GM18517 (cell line): ENCODE results near the gene TMEM131.
"Not testable (repeated sequence)": the region's sequence is repeated elsewhere in the genome, so short reads cannot be mapped to it uniquely, and the experiment has no call there.

ENCODE experiments used
- ATAC-seq: cut with Tn5 transposase; IDR thresholded peaks from one replicate; pipeline ENCODE4 v1.9.1; 2021; ENCODE audit warnings: mild to moderate bottlenecking, moderate library complexity; ENCODE audit not compliant: unreplicated experiment

The TMEM131 gene

DNA sequence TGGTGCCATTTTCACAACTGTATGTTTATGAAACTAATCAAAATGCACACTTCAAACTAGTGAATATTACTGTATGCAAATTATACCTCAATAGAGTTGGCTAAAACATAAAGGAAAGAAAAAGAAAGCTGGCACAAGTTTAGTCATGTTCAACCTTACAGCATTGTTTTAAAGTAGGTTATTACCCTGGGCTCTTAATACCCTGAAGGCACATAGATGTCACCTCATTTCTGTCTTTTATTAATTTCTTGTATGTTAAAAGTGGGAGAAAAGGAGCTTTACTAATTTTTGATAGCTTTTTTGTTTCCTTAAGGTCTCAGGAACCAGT, 32.7 kb downstream of the TMEM131 start:
- ATAC-seq: no peak

DNA sequence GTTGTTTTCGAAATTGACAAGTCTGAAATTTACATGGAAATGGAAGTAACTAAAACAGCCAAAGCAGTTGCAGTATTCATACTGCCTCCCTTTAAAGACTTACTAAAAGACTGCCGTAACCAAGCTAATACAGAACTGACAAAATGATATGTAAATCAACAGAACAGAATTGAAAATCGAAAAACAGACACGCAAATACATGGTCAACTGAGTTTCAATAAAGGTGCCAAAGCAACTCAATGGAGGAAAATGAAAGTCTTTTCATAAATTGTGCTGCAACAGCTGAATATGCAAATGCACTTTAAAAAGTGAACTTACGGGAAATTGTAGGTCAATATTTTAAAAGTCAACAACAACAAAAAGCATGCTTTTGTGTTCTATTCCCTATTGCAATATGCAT, 34.2 kb downstream of the TMEM131 start:
- peak; percentile 57 for ATAC-seq

DNA sequence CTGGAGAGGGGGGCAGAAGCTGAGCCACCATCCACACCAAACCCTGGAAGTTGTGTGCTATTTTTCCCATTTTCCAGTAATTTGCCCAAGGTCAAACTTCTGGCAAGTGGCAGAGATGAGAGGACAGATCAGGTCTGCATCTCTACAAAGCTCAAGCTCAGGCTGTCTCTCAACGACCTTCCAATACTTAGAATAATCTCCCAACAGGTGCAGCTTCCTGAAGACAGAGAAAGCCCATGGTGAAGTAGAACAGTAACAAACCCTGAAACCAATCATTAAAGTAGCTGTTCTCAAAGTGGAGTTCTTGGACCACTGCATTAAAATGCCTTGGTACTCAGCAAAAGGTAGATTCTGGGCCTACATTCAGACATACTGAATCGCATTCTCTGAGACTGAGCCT, 37.6 kb downstream of the TMEM131 start:
- ATAC-seq: no peak

DNA sequence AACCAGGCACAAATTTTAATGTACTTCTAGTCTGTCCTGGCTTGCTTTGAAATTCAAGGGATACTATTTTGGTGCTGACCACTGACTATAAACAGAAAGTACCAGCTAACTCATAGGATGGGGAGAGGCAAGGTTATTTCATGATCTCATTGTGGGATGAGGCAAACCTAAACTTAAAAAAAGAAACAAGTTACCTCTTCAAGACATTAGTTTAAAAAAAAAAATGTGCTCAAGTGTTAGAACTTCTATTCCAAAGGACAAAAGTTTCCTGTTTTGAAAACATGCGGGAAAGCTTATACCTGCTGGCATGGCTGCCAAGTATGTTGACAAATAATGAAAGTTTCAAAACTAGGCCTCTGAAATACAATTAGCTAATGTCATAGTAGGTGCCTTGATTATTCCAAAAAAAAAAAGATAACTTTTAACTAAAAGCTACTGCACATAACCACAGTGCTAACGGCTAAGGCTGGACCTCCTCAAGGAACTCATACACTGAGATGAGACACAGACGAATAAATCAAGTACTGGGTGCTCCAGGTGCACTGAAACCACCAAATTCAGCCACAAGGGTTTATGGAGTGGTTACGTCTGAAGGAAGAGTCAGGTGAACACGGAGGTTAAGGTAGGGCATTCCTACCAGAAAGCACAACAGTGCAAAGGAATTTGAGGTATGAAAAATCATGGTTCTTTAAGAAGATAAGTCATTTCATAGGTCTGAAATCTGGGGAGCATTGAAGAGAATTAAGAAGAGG, 38.1 kb downstream of the TMEM131 start:
- ATAC-seq: no peak

DNA sequence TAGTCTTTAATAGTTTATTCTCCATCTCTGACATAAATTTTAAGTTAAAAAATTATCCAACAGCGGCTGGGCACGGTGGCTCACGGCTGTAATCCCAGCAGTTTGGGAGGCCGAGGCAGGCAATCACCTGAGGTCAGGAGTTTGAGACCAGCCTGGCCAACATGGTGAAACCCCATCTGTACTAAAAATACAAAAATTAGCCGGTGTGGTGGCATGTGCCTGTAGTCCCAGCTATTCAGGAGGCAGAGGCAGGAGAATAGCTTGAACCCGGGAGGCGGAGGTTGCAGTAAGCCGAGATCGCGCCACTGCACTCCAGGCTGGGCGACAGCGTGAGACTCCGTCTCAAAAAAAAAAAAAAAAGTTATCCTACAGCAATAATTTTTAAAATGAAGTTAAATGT, 39.0 kb downstream of the TMEM131 start:
- not testable (repeated sequence) for ATAC-seq

DNA sequence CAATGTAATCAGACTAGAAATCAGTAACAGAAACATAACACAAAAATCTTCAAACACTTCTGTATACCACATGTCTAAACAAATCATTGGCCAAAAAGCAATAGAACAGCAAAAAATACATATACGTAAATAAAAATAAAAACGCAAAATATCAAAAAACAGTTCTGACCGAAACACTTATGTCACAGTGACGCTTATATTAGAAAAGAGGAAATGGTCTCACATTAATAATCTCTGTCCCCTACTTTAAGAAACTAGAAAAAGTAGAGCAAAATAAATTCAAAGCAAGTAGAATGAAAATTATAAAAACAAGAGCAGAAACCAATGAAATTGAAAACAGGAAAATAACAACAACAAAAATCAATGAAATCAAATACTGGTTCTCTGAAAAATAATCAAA, 41.9 kb downstream of the TMEM131 start:
- no peak for ATAC-seq

DNA sequence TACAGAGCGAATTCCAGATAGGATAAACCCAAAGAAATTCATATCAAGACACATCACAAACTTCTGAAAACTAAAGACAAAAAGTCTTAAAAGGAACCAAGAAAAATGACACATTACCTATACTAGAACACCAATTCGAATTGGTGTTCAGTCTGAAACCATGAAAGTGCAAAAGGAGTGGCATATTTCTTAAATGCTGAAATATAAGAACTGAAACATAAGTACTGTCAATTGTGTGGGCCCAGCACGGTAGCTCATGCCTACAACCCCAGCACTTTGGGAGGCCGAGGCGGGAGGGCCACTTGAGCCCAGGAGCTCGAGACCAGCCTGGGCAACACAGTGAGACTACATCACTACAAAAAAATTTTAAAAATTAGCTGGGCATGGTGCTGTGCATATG, 43.4 kb downstream of the TMEM131 start:
- ATAC-seq: no peak

DNA sequence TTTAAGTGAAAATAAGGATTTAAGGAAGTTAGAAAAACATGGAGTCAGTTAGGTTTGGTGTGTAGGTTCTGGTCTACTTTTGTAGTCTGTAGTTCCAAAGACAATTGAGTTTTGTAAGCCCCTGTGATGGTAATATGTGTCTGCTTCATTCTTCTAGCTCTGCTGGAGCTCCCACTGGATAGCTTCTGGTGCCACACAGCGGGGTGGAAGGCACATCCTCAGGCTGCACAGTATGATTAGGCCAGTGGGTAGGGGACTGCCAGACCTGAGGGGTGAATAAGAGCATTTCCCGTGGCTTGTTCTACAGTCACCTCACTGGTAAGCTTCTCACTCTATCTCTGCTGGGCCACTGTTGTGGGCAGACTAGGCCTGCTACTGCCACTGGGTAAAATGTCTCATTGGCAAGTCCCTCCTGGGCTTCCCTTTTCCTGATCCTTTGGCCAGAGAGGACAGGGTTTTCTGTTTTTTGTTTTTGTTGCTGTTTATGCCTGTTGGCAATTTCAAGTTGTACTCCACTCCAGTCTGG, 44.5 kb downstream of the TMEM131 start:
- no peak for ATAC-seq

DNA sequence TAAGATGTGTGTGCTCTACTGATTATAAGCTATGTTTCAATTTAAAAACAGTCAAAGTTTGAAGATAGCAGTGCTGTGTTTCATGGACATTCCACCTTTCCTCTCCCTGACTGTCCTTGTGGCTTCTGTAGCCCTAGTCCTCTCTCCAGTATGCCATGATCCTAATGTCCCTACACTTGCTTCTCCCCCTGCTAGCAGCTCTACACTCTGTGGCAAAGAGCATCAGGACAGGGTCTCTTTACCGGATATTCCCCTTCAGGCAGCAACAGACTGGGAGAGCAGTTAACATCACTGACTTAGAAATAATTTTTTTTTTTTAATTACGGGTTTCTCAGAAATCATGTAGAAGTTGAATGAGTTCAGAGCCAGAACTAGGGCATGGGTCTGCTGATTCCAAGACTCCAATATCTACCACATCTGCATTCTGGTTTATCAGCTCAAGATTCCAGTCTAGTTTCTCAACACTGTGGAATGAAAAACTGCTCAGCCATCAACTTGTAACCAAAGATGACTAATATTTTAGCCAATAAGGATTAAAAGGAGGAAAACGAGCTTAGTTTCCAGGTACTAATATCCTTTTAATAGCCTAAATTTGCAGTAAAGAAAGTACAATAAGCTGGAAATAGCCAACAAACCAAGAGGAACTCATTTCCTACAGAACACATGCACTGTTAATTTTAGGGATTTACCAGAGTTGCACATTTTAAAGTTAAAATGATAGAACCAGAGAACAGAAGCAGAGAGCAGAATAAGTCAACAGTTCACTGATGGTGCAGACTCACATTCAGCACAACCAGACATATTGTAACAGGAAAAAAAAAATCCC, 45.2 kb downstream of the TMEM131 start:
- ATAC-seq: no peak

DNA sequence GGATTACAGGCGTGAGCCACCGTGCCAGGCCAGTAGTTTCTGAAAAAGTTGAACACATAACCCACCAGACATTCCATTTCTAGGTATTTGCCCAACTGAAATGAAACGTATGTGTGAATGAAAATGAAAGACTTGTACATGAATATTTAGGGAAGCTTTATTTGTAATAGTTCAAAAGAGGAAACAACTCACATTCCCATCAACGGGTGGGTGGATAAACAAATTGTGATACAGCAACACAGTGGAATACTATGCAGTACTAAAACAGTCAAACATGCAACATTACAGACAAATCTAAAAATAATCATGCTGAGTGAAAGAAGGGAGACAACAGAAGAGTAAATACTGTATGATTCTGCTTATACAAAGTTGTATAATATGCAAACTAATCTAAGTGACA, 46.8 kb downstream of the TMEM131 start:
- no peak for ATAC-seq

DNA sequence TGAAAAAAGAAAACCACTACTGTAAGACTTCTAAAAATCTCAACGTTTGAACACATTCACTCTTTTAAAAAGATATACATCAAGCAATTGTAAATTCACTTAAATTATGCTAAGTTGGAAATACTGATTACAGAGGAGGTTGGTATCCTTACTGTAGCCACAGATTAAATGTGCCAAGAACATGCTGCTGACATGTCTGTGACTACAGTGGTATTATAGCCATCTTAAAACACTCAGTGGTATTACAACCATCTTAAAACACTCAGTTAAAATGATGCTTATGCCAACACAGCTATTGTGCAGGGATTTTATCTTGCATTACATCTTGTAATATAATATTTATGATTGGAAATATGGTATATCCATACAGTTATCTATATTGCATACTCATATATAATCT, 50.0 kb downstream of the TMEM131 start:
- no peak for ATAC-seq

DNA sequence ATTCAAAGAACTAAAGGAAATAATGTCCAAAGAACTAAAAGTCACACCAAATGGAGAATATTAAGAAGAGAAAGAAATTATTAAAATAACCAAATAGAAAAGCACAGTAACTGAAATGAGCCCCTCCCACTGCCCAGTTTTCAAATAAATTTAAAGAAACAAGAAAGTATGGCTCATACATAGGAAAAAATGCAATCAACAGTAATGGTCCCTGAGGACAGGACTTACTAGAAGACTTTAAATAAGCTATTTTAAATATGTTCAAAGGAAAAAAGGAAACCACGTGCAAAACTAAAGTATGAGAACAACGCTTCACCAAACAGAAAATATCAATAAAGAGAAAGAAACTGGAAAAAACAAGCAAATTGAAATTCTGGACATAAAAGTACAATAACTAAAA, 58.9 kb downstream of the TMEM131 start:
- ATAC-seq: no peak

DNA sequence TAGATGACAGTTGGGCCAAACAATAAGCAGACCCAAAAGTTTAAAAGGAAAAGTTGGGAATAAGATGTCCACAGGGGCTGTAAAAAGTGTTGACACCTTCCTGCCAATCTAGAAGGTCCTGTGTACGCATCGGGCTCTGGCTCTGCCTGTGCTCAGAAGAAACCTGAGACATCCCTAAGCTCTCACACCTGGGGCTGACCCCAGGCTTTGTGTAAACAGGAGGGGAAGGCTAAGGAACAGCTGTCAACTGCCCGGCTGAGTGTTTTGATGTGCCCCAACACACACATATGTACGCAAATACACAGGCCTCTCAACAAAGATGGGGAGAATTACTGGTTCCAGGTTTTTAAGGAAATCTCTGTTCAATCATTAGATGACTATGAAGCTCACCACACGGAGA, 59.5 kb downstream of the TMEM131 start:
- ATAC-seq: peak; percentile 50

DNA sequence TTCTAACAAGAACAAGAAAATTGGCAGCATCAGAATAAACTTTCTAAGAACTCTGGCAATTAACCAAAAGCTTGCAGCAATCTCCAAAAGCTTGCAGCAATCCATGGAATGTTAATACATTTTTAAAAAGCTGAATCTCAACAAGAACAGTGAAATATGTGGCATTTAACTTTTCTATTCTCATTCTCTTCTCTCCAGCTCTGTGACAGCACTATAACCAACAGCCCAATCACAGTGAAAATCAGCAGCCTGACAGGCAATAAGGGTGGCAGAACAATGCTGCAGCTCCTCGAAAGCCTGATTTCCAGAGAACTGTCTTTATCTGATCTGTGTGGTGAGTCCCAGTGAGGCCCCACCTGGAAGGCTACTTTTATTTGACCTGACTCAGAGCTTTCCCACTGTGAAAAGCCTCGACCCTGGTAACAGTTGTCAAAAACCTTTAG, 60.0 kb downstream of the TMEM131 start:
- ATAC-seq: peak; percentile 9

DNA sequence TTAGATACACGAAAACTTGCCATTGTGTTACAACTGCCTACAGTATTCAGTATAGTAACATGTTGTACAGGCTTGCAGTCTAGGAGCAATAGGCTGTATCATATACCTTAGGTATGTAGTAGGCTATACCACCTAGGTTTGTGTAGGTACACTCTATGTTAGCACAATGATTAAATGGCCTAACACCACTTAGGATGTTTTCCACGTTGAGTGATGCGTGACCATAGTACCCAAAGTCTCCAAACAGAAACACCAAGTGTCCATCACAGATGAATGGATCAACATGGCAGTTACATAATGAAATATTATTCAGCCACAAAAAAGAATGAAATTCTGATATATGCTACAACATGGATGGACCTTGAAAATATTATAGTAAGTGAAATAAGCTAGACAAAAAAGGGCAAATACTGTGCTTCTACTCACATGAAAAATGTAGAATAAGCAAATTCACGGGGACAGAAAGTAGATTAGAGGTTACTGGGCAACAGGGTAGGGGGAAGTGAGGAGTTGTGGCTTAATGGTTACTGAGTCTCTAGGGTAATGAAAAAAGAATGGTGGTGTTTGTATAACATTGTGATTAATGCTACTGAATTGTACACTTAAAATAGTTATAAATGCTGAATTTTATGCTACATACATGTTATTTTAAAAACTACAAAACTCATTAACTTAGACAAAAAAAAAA, 62.6 kb downstream of the TMEM131 start:
- peak; percentile 48 for ATAC-seq

DNA sequence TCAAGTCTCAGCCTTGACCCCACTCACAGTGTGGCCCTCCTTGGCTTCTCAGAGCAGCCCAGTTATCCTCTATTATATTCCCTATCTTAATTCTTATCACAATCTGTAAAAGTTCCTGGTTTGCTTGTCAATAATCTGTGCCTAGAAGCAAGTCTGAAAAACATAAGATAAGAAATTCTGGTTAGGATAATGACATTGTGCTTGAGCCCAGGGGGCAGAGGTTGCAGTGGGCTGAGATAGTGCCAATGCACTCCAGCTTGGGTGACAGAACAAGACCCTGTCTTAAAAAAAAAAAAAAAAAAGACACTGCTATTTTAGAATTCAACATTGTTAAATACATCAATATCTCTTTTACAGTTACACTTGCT, 63.9 kb downstream of the TMEM131 start:
- no peak for ATAC-seq

DNA sequence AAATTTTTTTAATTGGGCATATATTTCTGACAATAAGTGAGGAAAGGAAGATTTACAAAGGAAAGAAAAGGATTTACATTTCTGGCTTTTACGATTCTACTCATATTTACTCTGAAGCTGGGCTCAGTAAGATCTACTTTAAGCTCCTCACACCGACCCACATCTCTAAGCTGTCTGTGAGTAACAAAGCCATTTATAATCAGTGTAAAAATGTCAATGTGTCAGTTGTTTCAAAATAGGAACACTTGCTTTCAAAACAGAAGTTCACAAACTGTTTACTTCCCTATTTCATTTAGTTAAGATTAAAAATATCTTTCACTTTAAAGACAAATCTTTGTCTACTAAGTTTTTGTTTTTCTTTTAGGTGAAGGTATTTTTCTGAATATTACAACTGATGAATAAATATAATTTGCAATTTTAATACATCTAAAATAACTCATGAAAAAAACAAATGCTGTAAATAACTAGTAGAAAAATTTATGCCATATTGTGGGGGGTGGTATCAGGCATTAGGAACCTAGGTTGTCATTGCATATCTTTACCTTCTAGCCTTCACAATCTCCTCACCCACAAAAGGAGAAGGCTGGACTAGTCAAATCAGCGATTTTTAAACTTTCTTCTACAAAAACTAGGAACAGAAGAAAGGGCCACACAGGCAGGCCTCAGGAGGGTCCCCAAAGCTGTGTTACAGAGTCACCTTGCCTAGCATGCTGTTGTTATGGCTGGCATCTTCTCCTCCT, 64.5 kb downstream of the TMEM131 start:
- peak; percentile 42 for ATAC-seq

DNA sequence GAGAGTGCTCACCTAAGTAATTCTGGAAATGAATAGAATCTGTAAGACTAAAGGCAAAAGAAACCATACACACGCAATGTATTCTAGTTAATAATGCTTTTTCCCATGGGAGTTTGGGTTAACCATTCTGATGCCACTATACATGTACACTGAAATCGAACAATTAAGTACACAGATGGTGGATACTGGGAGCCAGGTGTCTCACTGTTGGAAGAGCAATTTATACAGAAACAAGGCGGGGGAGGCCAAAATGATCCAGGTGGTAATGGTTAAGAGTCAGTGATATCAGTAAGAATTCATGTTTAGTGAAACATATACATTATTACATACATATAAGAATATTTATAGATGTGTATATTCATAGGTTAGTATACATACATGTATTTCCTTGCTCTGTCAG, 67.2 kb downstream of the TMEM131 start:
- no peak for ATAC-seq

DNA sequence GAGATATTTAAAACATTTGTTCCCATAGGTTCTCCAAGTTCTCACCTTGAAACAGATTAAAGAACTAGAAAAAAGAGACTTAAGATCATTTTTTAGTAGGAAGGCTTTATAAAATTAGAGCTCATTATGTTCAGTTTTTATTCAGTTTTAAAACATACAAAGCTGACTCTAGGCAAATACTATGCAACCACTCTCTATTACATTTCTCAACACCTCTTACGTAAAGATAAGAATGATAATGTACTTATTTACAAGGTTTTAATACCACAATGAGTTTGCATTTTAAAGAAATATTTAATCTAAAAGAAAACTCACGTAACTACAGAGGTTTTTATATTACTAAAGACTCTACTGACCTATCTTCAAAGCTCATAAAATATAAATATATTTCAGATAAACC, 68.8 kb downstream of the TMEM131 start:
- ATAC-seq: no peak

DNA sequence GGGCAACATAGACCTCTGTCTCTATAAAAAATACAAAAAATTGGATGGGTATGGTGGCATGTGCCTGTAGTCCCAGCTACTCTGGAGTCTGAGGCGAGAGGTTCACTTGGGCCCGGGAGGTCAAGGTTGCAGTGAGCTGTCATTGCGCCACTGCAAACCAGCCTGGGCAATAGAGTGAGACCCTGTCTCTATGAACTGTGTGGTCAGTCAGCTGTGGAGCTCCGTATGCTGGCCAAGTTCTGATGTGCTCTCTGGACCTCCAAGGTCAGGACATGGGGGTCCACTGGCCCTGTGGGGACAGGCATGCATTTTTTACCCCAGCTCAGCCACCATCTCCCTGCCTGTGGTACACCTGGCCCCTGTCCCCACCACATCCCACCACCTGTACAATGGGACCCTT, 71.6 kb downstream of the TMEM131 start:
- ATAC-seq: no peak

DNA sequence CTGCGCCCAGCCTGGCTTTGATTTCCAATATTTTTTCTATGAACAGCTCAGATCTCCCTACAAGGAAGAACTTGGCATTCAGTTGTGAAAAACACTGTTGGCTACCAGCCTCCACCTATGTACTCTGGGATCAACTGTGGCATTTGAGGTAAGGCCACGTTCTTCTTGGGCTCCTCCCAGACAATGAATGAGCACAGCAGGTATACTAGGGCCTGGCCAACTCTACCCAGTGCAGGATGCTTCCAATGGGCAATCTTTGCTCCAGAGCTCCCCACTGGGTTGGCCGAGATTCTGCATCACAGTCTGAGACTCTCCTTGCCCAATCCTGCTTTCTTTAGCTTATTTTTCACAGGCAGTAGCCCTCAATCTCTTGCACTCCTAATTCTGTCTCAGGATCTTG, 75.9 kb downstream of the TMEM131 start:
- no peak for ATAC-seq
